Hindlimb muscle (tissue), 1 donor: ENCODE measurements around the gene PHOSPHO2. TPM values are rescaled to one million over a fixed set of nuclear protein-coding genes. Genes with fewer than 3 reads are reported as not detected.

Source experiments
- DNase-seq: peaks from one replicate; pipeline ENCODE4 v3.0.0-alpha.2; 2013
- polyA plus RNA-seq: library from polyadenylated mRNA; unstranded; fragments of 120-200 nt; gene quantifications from one replicate; pipeline ENCODE4 v1.2.1, GENCODE V29; 2013; ENCODE audit not compliant: insufficient read length

The PHOSPHO2 gene
- polyA plus RNA-seq, 1 donor, result 4.1 TPM

DNA sequence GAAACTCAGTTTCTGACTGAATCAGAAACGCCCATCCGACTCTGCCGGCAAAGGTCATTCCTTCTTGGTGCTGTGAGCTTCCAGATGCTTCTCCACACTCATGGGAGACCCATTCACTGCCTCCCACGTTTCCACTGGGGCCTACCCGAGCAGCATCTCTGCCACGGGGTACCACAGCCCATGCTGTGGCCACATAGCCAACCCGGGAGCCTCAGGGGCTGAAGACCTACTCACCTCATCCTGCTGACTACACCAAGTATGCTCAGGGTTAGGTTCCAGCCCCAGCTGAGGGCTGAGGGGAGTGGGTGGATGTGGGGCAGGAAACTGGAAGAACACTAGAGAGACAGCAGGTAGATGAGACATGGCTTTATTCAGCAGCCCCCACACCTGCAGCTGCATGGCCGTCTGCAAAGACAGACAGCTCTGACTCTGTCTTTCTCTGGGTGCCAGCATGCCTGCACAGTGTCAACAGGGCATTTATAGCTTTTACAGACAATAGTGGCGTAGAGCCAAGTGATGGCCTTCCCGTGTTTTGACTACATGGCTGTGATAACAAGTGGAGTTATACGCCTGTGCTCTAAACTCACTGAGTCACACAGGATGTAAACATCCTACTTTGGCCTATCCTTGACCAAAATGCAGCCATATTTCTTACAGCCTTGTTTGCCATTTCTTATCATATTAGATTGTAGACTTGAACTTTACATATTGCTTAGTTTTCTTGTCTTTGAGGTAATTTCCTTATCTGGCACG, 22.8 kb downstream of the PHOSPHO2 start:
- no peak for DNase-seq

- DNase-seq, result no peak
Observed at GRCh38 chr2:169717691-169718063, 23.4 kb downstream of the PHOSPHO2 start.

DNA sequence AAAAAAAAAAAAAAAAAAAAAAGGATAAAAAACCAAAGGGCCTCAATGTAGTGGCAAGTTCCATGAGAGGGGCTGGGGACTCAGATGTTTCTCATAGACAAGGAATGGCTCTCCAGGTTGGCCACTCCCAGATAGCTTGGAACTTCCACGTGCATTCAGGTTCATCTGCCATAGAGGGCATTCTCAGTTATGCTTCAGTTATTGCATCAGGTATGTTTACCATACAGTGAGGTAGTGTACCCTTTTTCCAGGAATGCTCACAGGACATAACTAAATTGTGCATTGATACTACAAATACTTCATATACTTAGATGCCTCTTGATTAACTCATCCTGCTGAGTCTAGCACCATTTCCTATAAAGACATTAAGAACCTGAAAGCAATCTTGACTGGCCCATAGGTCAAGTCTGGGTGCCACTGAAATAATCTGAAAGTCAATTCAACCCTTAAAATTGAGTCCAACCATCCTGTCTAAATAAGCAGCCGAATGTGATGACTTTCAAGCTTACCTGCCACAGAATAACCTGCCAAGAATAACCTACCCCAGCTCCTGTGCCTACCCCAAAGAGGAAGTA, 24.7 kb downstream of the PHOSPHO2 start:
- no peak for DNase-seq

DNA sequence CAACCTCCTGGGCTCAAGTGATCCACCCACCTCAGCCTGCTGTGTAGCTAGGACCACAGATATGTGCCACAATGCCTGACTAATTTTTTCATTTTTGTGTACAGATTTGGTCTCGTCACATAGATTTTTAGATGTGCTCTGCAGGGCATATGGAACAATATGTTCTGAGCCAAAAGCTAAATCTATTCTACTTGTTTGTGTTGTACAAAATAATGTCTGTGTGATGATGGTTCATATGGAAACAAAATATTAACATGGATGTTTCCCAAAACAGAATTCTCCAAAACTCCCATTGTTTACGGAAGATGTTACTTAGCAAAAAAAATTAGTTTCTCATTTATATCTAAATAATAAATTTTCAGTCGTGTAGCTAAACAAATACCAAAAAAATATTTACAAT, 26.7 kb downstream of the PHOSPHO2 start:
- DNase-seq, result no peak

DNA sequence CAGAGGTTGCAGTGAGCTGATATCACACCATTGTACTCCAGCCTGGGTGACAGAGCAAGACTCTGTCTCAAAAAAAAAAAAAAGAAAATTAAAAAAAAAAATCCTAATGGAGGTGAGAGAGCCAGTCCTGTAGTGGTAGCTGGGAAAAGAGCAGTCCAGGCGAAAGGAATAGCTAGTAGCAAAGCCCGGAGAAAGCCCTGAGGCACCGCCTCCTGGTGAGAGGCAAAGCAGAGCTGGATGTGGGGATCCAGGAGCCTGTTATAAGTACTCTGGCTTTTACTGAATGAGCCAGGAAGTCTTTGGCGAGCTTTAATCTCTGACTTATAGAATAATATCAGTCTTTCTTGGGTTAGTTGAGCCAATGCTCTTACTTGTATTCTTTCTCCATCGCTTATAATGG, 32.8 kb downstream of the PHOSPHO2 start:
- no peak for DNase-seq

DNA sequence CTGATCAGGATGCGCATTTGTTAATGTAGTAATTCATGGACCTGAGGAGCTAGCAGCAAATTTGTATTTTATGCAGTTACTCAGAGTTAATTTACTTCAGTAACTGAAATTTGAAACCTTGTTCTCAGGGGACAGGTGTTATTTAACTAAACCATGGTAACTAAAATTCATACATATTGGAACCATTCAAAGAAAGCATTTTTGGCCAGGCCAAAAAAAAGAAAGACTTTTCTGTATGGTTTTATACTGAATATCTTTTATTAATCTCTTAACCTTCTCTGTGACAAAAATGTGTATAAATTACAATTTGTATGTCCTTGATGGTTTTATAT, 35.0 kb downstream of the PHOSPHO2 start:
- no peak for DNase-seq

- DNase-seq, result no peak
Observed at GRCh38 chr2:169732075-169732474, 37.8 kb downstream of the PHOSPHO2 start.

DNA sequence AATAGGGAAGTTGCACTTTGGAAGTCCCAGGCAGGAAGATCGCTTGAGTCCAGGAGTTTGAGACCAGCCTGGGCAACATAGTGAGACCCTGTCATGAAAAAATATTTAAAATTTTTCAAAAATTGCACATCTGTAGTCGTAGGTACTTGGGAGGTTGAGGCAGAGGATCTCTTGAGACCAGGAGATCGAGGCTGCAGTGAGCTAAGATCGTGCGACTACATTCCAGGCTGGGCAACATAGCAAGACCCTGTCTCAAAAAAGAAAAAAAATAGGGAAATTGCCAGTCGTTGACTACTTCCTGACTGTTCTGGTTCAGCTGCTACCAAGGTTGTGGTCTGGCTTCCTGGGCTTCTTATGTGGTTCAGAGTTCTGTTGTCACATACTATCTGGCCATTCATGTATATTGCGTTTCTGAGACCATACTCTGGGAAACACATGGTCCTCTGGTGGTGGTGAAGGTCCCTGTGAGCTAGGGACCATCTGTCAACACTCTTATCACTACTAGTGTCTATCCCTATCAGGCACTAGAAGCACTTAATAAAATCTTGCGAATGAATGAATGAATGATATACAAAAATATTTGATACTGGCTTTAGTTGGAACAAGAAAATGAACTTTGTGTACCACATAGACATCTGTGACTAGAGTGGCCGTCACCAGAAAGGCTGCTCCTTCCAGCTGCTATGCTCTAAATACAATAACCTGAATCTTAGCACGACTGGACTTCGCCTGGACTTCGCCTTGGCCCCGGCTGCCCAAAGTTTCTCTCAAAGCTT, 38.5 kb downstream of the PHOSPHO2 start:
- no peak for DNase-seq

DNA sequence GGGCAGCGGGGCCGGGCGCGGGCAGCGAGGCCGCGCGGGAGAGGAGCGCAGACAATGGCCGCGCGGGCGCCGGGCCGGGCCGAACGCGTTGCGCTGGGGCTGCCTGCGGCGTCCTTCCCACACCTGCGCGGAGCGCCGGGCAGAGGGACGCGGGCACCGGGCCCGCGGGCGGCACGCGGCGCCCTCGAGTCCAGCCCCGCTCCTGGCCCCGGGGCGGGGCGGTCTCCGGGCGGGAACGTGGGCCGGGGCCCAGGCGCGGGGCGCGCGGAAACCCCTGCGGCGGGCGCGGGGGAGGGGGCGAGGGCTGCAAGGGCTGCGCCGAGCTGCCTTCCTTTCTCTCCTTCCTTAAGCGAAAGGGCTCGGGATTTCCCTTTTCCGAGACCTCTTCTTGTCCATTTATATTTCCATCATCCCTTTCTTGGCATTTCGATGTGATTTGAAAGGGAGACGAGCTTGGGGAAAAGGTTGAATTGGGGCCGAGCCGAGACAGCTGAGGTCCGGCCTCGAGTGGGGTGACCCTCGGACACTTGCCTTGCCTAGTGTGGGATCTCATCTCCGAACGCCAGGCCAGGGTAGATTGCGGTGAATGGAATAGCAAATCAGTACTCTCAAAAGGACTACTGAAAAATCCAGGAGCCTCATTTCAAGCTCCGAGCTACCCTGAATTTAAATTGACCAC, 40.0 kb downstream of the PHOSPHO2 start:
- DNase-seq, result no peak

GRCh38 chr2:169735623-169736022, 41.4 kb downstream of the PHOSPHO2 start:
- DNase-seq, result no peak

- no peak for DNase-seq
Observed at GRCh38 chr2:169736902-169737301, 42.6 kb downstream of the PHOSPHO2 start.

GRCh38 chr2:169738566-169739229, 44.4 kb downstream of the PHOSPHO2 start:
- DNase-seq, result no peak

DNA sequence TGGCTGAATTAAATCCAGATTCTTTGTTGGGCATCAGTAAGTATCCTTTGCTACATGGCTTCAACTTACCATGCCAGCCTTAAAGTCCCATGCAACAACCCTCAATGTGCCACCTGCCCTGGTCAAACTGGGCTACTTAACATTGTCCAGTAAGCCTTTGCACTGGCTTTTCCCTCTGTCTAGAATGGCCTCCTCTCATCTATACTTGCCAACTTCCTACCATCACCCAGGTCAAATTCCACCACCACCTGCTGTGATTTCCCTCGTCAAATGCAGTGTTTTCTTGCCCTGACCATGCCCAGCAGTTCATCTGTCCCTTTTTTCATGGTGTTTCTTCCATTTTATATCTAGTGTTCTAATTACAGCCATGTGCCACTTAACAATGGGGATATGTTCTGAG, 45.1 kb downstream of the PHOSPHO2 start:
- no peak for DNase-seq

DNA sequence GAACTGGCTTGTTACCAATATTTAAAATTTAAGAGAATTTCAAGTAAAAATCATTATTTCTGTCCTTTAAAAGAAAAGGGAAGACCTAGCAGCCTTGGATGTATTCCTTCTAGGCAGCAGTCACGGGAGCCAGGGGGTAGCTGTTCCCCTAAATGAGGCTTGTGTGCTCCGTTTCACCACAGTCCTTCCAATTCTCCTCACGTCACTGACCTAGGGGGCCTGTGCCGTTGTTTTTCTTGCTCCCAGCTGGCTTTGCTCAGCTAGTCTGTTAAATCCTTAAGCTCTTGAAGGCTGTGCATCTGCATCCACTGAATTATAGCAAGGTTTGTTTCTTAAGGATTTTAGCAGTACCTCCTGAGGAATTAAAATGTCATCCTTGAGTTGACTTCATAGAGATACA, 49.3 kb downstream of the PHOSPHO2 start:
- DNase-seq, result no peak

DNA sequence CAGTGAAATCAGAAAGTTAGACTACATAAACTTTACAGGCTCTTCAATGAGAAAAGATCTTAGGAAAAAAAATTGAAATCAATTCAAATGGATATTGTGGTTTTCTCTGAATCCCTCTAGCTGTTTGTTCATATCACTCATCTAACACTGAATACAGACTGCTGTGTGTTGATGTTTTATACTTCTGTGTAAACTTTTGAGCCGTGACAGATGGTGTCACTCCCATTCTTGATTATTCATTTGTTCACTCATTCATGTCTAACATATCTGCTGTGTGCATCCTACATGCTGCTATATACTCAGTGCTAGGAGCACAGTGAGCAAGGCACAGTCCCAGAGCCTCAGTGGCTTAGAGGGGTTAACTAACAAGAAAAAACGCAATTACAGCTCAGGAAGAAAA, 52.0 kb downstream of the PHOSPHO2 start:
- no peak for DNase-seq

DNA sequence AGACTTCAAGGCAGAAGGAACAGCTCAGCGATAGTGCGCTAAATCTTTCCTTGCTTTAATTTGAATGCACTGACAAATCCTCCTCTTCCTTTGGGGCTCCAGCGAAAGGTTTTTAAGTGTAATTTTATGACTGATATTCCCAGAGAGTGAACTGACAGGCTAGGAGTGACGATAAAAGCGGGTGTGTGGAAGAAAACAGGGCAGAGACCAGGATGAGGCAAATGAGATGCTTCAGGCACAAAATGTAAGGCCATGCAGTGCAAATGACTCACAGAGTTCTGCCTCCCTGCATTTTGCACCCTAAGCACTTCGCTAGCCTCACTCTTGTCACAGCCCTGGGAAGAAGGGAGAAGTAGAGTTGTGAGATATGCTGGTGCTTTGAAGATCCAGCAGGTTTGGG, 54.0 kb downstream of the PHOSPHO2 start:
- DNase-seq, result no peak

Other genes with a start within 250 kb of the PHOSPHO2 start
- 5.3 TPM for gene BBS5, start 215.0 kb upstream of the PHOSPHO2 start, polyA plus RNA-seq
- gene KLHL41, start 184.8 kb upstream of the PHOSPHO2 start, polyA plus RNA-seq, result 3,726 TPM
- 22.1 TPM for gene FASTKD1, start 120.6 kb upstream of the PHOSPHO2 start, polyA plus RNA-seq
- gene PPIG, start 110.1 kb upstream of the PHOSPHO2 start, polyA plus RNA-seq, result 44.8 TPM
- gene CFAP210, start 64 bp upstream of the PHOSPHO2 start, polyA plus RNA-seq, result not detected
- gene KLHL23, start 39.4 kb downstream of the PHOSPHO2 start, polyA plus RNA-seq, result 25.5 TPM
- 97.3 TPM for gene SSB, start 104.4 kb downstream of the PHOSPHO2 start, polyA plus RNA-seq
- 50.8 TPM for gene METTL5, start 130.4 kb downstream of the PHOSPHO2 start, polyA plus RNA-seq
- 50.0 TPM for gene UBR3, start 133.0 kb downstream of the PHOSPHO2 start, polyA plus RNA-seq